ENCODE measurements around the gene CFAP74. TPM values are rescaled to one million over a fixed set of nuclear protein-coding genes. Genes with fewer than 3 reads are reported as not detected.

The CFAP74 gene
- total and polyA plus RNA-seq, 9 donors: 0.05 to 8.0 (median 0.58) TPM; not detected in 1

DNA sequence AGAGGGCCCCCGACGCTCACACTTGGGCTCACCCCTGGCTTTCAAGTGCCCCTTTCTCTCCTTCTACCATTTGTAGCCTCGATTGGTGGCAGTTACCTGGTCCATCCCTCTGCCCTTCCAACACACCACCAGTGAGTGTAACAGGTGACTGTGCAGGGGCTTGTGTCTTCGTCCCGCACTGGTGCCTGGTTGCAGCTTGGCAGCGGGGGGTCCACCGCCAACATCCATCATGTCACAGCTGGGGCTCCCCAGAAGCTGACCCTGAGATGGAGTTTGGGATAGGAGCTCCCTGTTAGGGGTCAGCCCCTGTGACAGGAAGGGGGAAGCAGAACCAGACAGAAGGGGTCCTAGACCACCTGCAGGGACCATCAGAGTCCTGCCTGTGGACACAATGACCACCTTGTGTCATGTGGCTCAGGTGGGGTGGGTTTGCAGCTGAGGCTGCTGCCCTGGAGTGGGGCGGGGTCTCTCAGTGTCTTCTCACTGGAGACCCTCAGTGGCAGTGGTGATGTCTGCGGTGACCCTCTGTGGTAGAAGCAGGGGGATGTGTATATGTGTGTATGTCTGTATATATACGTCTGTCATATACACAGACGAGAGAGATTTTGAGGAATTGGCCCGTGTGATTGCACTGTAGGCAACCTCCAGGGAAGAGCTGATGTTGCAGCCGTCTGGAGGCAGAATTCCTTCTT, 92.1 kb downstream of the CFAP74 start:
- Histone ChIP-seq H3K4me1 (ENCODE audit: insufficient read depth) (peaks cover 4% of the 10 kb centered on the region), H3K36me3 (no peaks in the 10 kb centered on the region), H3K27ac (no peak overlapping the region), H3K9me3 (no peaks in the 10 kb centered on the region), H3K4me3 (no peak overlapping the region), H3K27me3 (no peaks in the 10 kb centered on the region)
- intact Hi-C loops (cut with DNase I): no loop called here
- DNase-seq: peak in 3 of 5 donors; percentile 17 to 38 (median 32)
- 78 to 81% (median 81%) methylated on average over 13 of the region's 13 CpGs for WGBS, 3 donors
- TF ChIP-seq EP300 (IDR thresholded peaks at IDR 0.05): no peak
- TF ChIP-seq POLR2A (IDR thresholded peaks at IDR 0.05): no peak
- TF ChIP-seq, protein P1, sequence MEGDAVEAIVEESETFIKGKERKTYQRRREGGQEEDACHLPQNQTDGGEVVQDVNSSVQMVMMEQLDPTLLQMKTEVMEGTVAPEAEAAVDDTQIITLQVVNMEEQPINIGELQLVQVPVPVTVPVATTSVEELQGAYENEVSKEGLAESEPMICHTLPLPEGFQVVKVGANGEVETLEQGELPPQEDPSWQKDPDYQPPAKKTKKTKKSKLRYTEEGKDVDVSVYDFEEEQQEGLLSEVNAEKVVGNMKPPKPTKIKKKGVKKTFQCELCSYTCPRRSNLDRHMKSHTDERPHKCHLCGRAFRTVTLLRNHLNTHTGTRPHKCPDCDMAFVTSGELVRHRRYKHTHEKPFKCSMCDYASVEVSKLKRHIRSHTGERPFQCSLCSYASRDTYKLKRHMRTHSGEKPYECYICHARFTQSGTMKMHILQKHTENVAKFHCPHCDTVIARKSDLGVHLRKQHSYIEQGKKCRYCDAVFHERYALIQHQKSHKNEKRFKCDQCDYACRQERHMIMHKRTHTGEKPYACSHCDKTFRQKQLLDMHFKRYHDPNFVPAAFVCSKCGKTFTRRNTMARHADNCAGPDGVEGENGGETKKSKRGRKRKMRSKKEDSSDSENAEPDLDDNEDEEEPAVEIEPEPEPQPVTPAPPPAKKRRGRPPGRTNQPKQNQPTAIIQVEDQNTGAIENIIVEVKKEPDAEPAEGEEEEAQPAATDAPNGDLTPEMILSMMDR (IDR thresholded peaks at IDR 0.05): no peak

DNA sequence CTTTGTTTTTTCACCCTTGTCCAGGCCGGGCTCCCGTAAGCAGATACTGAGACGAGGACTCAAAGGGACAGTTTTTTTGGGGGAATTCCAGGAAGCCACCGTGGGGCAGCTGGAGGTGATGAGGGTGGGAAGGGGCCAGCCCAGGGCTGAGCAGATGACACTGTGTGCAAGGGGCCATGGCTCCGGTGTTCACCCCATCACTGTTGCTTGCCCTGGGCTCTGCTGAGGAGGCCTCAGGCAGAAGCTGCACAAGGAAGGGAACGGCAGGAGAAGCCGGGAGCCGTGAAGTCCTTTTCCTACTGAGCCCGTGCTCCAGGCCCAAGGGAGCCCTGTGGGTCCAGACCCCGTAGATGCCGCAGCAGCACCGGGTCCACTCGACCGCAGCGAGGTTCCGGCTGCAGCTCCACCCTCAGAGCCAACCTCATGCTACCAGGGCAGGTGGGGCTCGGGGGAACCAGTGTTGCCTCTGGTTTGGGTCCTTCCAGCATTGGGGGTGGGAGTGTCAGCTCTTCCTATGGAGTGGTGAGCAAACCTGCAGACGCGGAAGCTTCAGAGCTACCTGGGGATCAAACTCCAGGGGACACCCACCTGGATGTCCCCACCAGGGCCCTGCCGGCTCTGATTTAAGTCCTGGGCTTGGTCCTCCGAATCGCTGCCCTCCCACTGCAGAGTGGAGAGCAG, 92.8 kb downstream of the CFAP74 start:
- intact Hi-C loops (cut with DNase I): no loop called here
- H3K27ac ChIP-seq: no peak overlapping the region
- peaks cover 4% of the 10 kb centered on the region for H3K4me1 ChIP-seq (ENCODE audit: insufficient read depth)
- TF ChIP-seq EP300 (IDR thresholded peaks at IDR 0.05) (no peak), POLR2A (IDR thresholded peaks at IDR 0.05) (no peak)
- TF ChIP-seq, protein P1 (IDR thresholded peaks at IDR 0.05): no peak
- H3K9me3 ChIP-seq: no peaks in the 10 kb centered on the region
- H3K36me3 ChIP-seq: no peaks in the 10 kb centered on the region
- H3K27me3 ChIP-seq: no peaks in the 10 kb centered on the region
- peak in 3 of 5 donors; percentile 23 to 50 (median 49) for DNase-seq
- no peak overlapping the region for H3K4me3 ChIP-seq
- WGBS, 3 donors: 91 to 92% (median 92%) methylated on average over 14 to 22 of the region's 22 CpGs

DNA sequence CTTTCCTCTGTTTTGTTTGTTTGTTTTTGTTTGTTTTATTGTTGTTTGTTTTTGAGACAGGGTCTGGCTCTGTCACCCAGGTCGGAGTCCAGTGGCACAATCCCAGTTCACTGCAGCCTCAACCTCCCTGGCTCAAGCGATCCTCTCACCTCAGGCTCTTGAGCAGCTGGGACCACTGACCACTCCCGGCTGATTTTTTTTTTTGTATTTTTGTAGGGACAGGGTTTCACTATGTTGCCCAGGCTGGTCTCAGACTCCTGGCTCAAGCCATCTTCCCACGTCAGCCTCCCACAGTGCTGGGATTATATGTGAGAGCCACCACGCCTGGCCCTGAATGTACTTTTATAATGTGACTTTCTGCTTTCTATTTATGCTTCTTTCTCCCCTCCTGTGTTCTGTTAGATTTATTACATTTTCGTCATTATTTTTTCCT, 93.5 kb downstream of the CFAP74 start:
- Histone ChIP-seq H3K36me3 (no peaks in the 10 kb centered on the region), H3K27me3 (no peaks in the 10 kb centered on the region), H3K4me3 (no peak overlapping the region), H3K9me3 (no peaks in the 10 kb centered on the region), H3K4me1 (ENCODE audit: insufficient read depth) (peaks cover 4% of the 10 kb centered on the region), H3K27ac (no peak overlapping the region)
- intact Hi-C loops (cut with DNase I): no loop called here
- WGBS, 3 donors: 81 to 87% (median 86%) methylated on average over 6 of the region's 6 CpGs
- TF ChIP-seq, protein P1 (IDR thresholded peaks at IDR 0.05): no peak
- no peak for TF ChIP-seq POLR2A (IDR thresholded peaks at IDR 0.05)
- TF ChIP-seq EP300 (IDR thresholded peaks at IDR 0.05): no peak
- DNase-seq: no peak

DNA sequence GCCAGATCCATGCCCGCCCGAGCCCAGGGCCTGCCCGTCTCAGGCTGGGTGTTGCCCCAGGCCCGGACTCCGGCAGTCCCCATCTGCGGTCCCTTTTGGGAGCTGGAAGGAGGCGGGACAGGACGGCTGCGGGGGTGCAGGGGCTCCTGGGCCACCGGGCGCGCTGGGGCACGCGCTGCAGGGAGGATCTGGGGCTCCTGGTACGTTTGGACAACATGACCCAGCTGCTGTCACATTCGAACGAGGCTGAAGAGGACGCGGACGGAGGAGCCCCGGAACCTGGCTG, 95.1 kb downstream of the CFAP74 start:
- 3 to 6% (median 6%) methylated on average over 12 to 21 of the region's 21 CpGs for WGBS, 3 donors
- H3K36me3 ChIP-seq: no peaks in the 10 kb centered on the region
- intact Hi-C loops (cut with DNase I): loop anchor here in 1 of 4 donors (5.0 kb wide), 1 partner anchor 126 kb away; no protein-coding TSS in a partner anchor

More for the DNA sequence above, 95.1 kb downstream of the CFAP74 start:
- no peaks in the 10 kb centered on the region for H3K27me3 ChIP-seq
- H3K9me3 ChIP-seq: no peaks in the 10 kb centered on the region
- TF ChIP-seq POLR2A (IDR thresholded peaks at IDR 0.05) (no peak), EP300 (IDR thresholded peaks at IDR 0.05) (no peak)
- TF ChIP-seq, protein P1 (IDR thresholded peaks at IDR 0.05): no peak
- H3K4me1 ChIP-seq (ENCODE audit: insufficient read depth): peaks cover 4% of the 10 kb centered on the region
- H3K27ac ChIP-seq: peak overlapping the region; percentile 48 to 61
- H3K4me3 ChIP-seq: peak overlapping the region; percentile 68
- DNase-seq: peak in 2 of 5 donors; percentile 51 to 58
